GM19463 (cell line): ENCODE measurements around the gene GTF2A1L.

ENCODE experiments used
- ATAC-seq: cut with Tn5 transposase; IDR thresholded peaks from one replicate; pipeline ENCODE4 v1.9.1; 2021; ENCODE audit warnings: mild to moderate bottlenecking, moderate library complexity; ENCODE audit not compliant: unreplicated experiment

GTF2A1L gene

DNA sequence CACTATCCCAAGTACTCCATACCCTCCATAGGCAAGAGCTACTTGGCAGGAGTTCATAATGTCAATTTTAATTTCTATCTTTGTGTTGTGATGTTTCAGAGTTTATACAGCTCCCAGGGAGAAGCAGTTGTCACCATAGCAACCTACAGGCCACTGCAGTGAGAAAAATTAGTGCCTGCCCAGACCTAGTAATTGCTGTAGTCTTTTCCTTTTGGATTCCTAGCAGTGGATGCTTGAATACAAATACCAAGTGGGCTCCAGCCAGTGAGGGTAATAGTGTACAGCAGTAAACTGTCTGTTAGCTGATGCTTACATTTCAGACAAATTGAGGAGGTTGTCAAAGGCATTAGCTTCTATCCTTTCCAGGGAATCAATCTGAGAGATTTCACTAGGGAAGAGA lies 111.2 kb downstream of the GTF2A1L start:
- ATAC-seq: no peak
